ENCODE data around the gene SH3BP2.

Gene SH3BP2

DNA sequence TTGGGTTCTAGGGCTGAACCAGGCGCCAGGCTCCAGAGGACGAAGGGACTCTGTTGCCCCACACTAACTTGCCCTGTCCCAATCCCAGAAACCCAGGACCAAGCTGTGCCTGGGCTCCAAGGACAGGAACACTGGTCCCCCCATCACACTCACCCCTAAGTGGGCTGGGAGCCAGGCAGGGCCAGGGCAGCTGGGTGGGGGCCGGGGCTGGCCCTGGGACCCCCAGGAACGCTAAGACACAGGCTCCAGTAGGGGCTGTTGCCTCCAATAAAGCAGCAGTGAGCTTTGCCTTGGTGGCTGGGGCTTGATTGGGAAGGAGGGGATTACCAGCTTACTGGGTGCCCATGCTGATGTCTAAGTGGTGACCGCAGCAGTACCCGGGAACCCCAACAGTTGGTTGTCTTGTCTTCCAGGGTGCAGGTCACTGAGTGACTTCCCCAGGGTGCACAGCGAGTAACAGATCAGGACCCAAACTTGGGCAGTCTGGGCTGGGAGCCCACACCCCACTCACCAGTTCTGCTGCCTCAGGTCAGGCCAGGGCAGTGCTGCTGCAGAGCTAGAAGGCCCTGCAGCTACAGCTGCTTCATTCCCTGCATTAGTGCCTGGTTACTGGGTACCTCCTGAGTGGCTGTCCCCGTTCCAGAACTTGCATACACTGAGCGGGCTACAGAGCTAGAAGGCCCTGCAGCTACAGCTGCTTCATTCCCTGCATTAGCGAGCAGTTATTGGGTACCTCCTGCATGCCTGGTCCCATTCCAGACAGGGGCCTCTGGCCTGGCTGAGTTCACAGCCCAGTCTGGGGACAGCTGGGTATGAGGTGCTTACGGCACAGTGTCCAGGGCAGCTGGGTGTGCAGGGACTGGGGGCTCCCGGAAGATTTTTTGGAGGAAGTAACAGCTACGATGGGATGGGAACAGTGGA, 41.4 kb downstream of the SH3BP2 start:
- Histone ChIP-seq H3K27me3 (ENCODE audit: insufficient read depth, low read length) (no peaks in the 10 kb centered on the region), H3K36me3 (ENCODE audit: control insufficient read depth in 1 of 2, insufficient read depth in 2 of 2, low read length in 2 of 2) (peaks cover 60 to 61% of the 10 kb centered on the region in 2 experiments), H3K9ac (ENCODE audit: low read length) (no peak overlapping the region), H2BK12ac (ENCODE audit: low read length) (no peak overlapping the region), H3K4ac (ENCODE audit: low read depth, low read length) (no peak overlapping the region), H3K9me3 (ENCODE audit: insufficient read depth, low read depth, low read length) (no peaks in the 10 kb centered on the region), H3K4me1 (ENCODE audit: control insufficient read depth in 1 of 2, insufficient read depth in 2 of 2, low read length in 2 of 2) (peaks cover 5% of the 10 kb centered on the region in 2 experiments), H4K12ac (ENCODE audit: low read depth, low read length) (no peak overlapping the region), H3K23ac (ENCODE audit: low read length) (no peak overlapping the region), H2AK5ac (ENCODE audit: low read length) (no peak overlapping the region), H2BK5ac (ENCODE audit: low read depth, low read length, poor library complexity) (no peak overlapping the region), H4K91ac (ENCODE audit: low read depth, low read length) (no peak overlapping the region), H2BK120ac (ENCODE audit: insufficient read depth, low read length, poor library complexity) (no peak overlapping the region), H2AFZ (ENCODE audit: insufficient read depth, low read length, poor library complexity) (no peak overlapping the region), H3K4me3 (ENCODE audit: low read depth, low read length) (no peak overlapping the region), H4K8ac (ENCODE audit: low read depth, low read length) (no peak overlapping the region), H3K18ac (ENCODE audit: low read length) (no peak overlapping the region), H3K27ac (ENCODE audit: low read depth, low read length) (no peak overlapping the region), H3K14ac (ENCODE audit: low read length) (no peak overlapping the region), H3K79me1 (ENCODE audit: low read length) (no peaks in the 10 kb centered on the region), H3K4me2 (ENCODE audit: low read length) (no peak overlapping the region), H3K79me2 (ENCODE audit: control insufficient read depth, insufficient read depth, low read length, poor library complexity) (no peaks in the 10 kb centered on the region)
- no CpG with 5 or more reads among the region's 13 CpGs for WGBS (ENCODE audit: extremely low coverage, insufficient coverage, insufficient read length)
- DNase-seq, result no peak

DNA sequence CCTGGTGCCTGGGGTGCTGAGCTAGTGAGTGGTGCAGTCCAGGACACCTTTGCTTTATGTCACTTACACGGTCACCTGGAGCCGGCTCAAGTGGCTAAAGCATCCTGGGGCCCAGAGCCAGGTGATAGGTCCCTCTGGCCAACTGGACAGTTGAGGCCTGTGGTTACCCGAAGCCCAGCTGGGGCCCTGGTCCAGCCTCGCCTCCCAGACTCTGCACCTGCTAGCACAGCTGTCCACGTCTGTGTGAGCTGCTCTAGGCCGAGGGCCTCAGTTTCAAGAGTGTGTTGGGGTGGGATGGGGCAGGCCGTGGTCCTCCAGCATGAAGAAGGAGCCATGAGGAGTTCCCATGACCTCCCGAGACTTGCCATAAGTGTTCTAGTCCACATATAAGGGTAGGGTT, 43.1 kb downstream of the SH3BP2 start:
- Histone ChIP-seq H3K9ac (ENCODE audit: low read length) (no peak overlapping the region), H3K4me2 (ENCODE audit: low read length) (no peak overlapping the region), H3K79me2 (ENCODE audit: control insufficient read depth, insufficient read depth, low read length, poor library complexity) (no peaks in the 10 kb centered on the region), H3K79me1 (ENCODE audit: low read length) (no peaks in the 10 kb centered on the region), H2AK5ac (ENCODE audit: low read length) (no peak overlapping the region), H4K8ac (ENCODE audit: low read depth, low read length) (no peak overlapping the region), H3K4me1 (ENCODE audit: control insufficient read depth in 1 of 2, insufficient read depth in 2 of 2, low read length in 2 of 2) (no peaks in the 10 kb centered on the region), H3K14ac (ENCODE audit: low read length) (no peak overlapping the region), H3K36me3 (ENCODE audit: control insufficient read depth in 1 of 2, insufficient read depth in 2 of 2, low read length in 2 of 2) (peaks cover 47 to 51% of the 10 kb centered on the region in 2 experiments), H4K12ac (ENCODE audit: low read depth, low read length) (no peak overlapping the region), H3K23ac (ENCODE audit: low read length) (no peak overlapping the region), H3K18ac (ENCODE audit: low read length) (no peak overlapping the region), H2BK120ac (ENCODE audit: insufficient read depth, low read length, poor library complexity) (no peak overlapping the region), H3K27ac (ENCODE audit: low read depth, low read length) (no peak overlapping the region), H2BK5ac (ENCODE audit: low read depth, low read length, poor library complexity) (no peak overlapping the region), H3K9me3 (ENCODE audit: insufficient read depth, low read depth, low read length) (no peaks in the 10 kb centered on the region), H3K4me3 (ENCODE audit: low read depth, low read length) (no peak overlapping the region), H3K27me3 (ENCODE audit: insufficient read depth, low read length) (no peaks in the 10 kb centered on the region), H2AFZ (ENCODE audit: insufficient read depth, low read length, poor library complexity) (no peak overlapping the region), H4K91ac (ENCODE audit: low read depth, low read length) (no peak overlapping the region), H2BK12ac (ENCODE audit: low read length) (no peak overlapping the region), H3K4ac (ENCODE audit: low read depth, low read length) (no peak overlapping the region)
- no peak for DNase-seq
- no CpG with 5 or more reads among the region's 8 CpGs for WGBS (ENCODE audit: extremely low coverage, insufficient coverage, insufficient read length)

DNA sequence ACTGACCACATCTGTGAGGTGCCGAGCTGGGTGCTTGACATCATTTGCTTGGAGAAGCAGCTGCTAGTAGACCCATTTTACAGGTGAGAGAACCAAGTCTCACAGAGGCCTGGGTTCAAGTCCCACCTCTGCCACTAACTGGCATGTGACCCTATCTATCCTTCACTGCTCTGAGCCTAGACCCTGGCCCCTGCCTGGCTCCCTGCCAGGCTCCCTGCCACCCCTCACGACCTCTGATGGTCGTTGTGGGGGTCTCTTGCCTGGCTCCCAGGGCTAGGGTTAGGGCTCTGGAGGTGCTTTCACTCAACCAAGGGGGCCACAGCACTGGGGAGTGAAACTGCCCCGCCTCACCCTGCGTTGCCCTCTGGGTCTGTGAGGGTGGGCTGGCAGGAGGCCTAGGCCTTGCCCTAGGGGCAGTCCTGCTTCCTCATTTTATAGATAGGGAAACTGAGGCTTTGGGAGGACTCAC, 43.5 kb downstream of the SH3BP2 start:
- Histone ChIP-seq H3K4me2 (ENCODE audit: low read length) (no peak overlapping the region), H3K79me2 (ENCODE audit: control insufficient read depth, insufficient read depth, low read length, poor library complexity) (no peaks in the 10 kb centered on the region), H2AK5ac (ENCODE audit: low read length) (no peak overlapping the region), H3K4me3 (ENCODE audit: low read depth, low read length) (no peak overlapping the region), H3K27me3 (ENCODE audit: insufficient read depth, low read length) (no peaks in the 10 kb centered on the region), H3K4me1 (ENCODE audit: control insufficient read depth in 1 of 2, insufficient read depth in 2 of 2, low read length in 2 of 2) (no peaks in the 10 kb centered on the region), H3K9ac (ENCODE audit: low read length) (no peak overlapping the region), H3K23ac (ENCODE audit: low read length) (no peak overlapping the region), H2BK12ac (ENCODE audit: low read length) (no peak overlapping the region), H3K27ac (ENCODE audit: low read depth, low read length) (no peak overlapping the region), H3K9me3 (ENCODE audit: insufficient read depth, low read depth, low read length) (no peaks in the 10 kb centered on the region), H3K18ac (ENCODE audit: low read length) (no peak overlapping the region), H3K79me1 (ENCODE audit: low read length) (no peaks in the 10 kb centered on the region), H2AFZ (ENCODE audit: insufficient read depth, low read length, poor library complexity) (no peak overlapping the region), H2BK5ac (ENCODE audit: low read depth, low read length, poor library complexity) (no peak overlapping the region), H4K12ac (ENCODE audit: low read depth, low read length) (no peak overlapping the region), H3K4ac (ENCODE audit: low read depth, low read length) (no peak overlapping the region), H3K36me3 (ENCODE audit: control insufficient read depth in 1 of 2, insufficient read depth in 2 of 2, low read length in 2 of 2) (peaks cover 42 to 46% of the 10 kb centered on the region in 2 experiments), H4K91ac (ENCODE audit: low read depth, low read length) (no peak overlapping the region), H4K8ac (ENCODE audit: low read depth, low read length) (no peak overlapping the region), H3K14ac (ENCODE audit: low read length) (no peak overlapping the region), H2BK120ac (ENCODE audit: insufficient read depth, low read length, poor library complexity) (no peak overlapping the region)
- no CpG with 5 or more reads among the region's 5 CpGs for WGBS (ENCODE audit: extremely low coverage, insufficient coverage, insufficient read length)
- DNase-seq, result no peak

DNA sequence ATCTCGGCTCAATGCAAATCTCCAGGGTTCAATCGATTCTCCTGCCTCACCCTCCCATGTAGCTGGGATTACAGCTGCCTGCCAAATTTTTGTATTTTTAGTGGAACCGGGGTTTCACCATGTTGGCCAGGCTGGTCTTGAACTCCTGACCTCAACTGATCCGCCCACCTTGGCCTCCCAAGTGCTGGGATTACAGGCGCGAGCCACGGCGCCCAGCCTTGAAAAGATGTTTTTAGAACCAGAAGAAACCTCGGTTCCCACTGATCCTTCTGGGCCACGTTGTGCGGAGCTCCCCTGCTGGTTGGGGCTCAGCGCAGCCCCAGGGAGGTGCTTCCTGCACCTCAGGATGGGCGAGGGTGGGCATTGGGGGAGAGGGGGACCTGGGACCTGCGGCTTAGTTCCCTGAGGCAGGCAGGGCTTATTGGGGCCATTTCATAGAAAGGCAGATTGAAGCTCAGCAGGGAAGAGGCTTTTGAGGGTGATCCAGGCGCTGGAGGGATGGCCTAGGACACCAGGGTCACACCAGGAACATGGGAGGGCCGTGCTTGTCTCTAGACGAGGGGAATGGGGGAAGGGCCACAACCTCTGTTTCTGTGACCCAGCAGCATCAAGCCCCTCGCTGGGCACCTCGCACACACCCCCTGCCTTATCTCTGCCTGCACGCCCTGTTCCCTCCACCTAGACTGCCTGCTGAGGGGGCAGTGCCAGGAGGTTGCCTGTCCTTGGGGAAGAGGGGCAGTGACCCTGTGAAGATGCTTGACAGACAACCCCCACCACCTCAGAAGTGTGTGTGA, 44.4 kb downstream of the SH3BP2 start:
- Histone ChIP-seq H3K18ac (ENCODE audit: low read length) (no peak overlapping the region), H3K4me2 (ENCODE audit: low read length) (no peak overlapping the region), H3K14ac (ENCODE audit: low read length) (no peak overlapping the region), H3K36me3 (ENCODE audit: control insufficient read depth in 1 of 2, insufficient read depth in 2 of 2, low read length in 2 of 2) (peaks cover 34 to 37% of the 10 kb centered on the region in 2 experiments), H3K27me3 (ENCODE audit: insufficient read depth, low read length) (no peaks in the 10 kb centered on the region), H4K12ac (ENCODE audit: low read depth, low read length) (no peak overlapping the region), H2BK120ac (ENCODE audit: insufficient read depth, low read length, poor library complexity) (no peak overlapping the region), H3K4me1 (ENCODE audit: control insufficient read depth in 1 of 2, insufficient read depth in 2 of 2, low read length in 2 of 2) (no peaks in the 10 kb centered on the region), H3K27ac (ENCODE audit: low read depth, low read length) (no peak overlapping the region), H2BK5ac (ENCODE audit: low read depth, low read length, poor library complexity) (no peak overlapping the region), H3K9me3 (ENCODE audit: insufficient read depth, low read depth, low read length) (no peaks in the 10 kb centered on the region), H3K4ac (ENCODE audit: low read depth, low read length) (no peak overlapping the region), H3K9ac (ENCODE audit: low read length) (no peak overlapping the region), H4K8ac (ENCODE audit: low read depth, low read length) (no peak overlapping the region), H3K4me3 (ENCODE audit: low read depth, low read length) (no peak overlapping the region), H3K79me1 (ENCODE audit: low read length) (no peaks in the 10 kb centered on the region), H4K91ac (ENCODE audit: low read depth, low read length) (no peak overlapping the region), H3K79me2 (ENCODE audit: control insufficient read depth, insufficient read depth, low read length, poor library complexity) (no peaks in the 10 kb centered on the region), H3K23ac (ENCODE audit: low read length) (no peak overlapping the region), H2BK12ac (ENCODE audit: low read length) (no peak overlapping the region), H2AK5ac (ENCODE audit: low read length) (no peak overlapping the region), H2AFZ (ENCODE audit: insufficient read depth, low read length, poor library complexity) (no peak overlapping the region)
- no CpG with 5 or more reads among the region's 20 CpGs for WGBS (ENCODE audit: extremely low coverage, insufficient coverage, insufficient read length)
- DNase-seq, result no peak
